ENCODE data around the gene LRRC8D.
"Not testable (repeated sequence)": the region's sequence is repeated elsewhere in the genome, so short reads cannot be mapped to it uniquely, and the experiment has no call there.

- TF ChIP-seq CTCF, POLR2A (IDR thresholded peaks at IDR 0.05): not testable (repeated sequence)
Observed at GRCh38 chr1:89795571-89795970, 25.3 kb upstream of the LRRC8D start.
